Thoracic aorta (tissue), 2 donors: ENCODE data around the gene FAM193A. TPM values are rescaled to one million over a fixed set of nuclear protein-coding genes. Genes with fewer than 3 reads are reported as not detected.
A peak's percentile ranks its signal among the peaks of the same experiment; 100 is the strongest.

Source experiments
- ATAC-seq: fragments of 150-250 bp; one replicate; pipeline ENCODE4 v1.8.0; 2017; ENCODE audit warnings: low read depth; ENCODE audit not compliant: insufficient number of reproducible peaks, low FRiP score
- DNase-seq: peaks from one replicate; pipeline ENCODE4 v3.0.0-alpha.2; 2020; ENCODE audit warnings: low spot score
- H3K27ac ChIP-seq, 2 donors: fragments of 200-600 bp; sonication (generic); 1 replicate in 1 of 2; 2 replicates in 1 of 2; pipeline ENCODE4 v1.5.1; 2016; ENCODE audit warnings: mild to moderate bottlenecking in 2 of 2, moderate library complexity in 2 of 2
- H3K27me3 ChIP-seq: fragments of 200-600 bp; sonication (generic); replicated peaks from 2 replicates; pipeline ENCODE4 v1.6.0; 2016; ENCODE audit warnings: mild to moderate bottlenecking; ENCODE audit not compliant: insufficient read depth
- H3K36me3 ChIP-seq: fragments of 200-600 bp; sonication (generic); one replicate; pipeline ENCODE4 v1.5.1; 2016
- H3K4me1 ChIP-seq, 2 donors: fragments of 200-600 bp; sonication (generic); 1 replicate in 1 of 2; 2 replicates in 1 of 2; pipeline versions ENCODE4 v1.5.1 to v1.6.0; 2016; ENCODE audit warnings: low read depth in 2 of 2, mild to moderate bottlenecking in 1 of 2; ENCODE audit not compliant: control insufficient read depth in 1 of 2
- H3K4me3 ChIP-seq: fragments of 200-600 bp; sonication (generic); 2 replicates; pipeline ENCODE4 v1.5.1; 2016; ENCODE audit warnings: mild to moderate bottlenecking
- H3K9me3 ChIP-seq: fragments of 200-600 bp; sonication (generic); 2 replicates; pipeline ENCODE4 v1.5.1; 2016
- CTCF ChIP-seq: fragments of 200-600 bp; sonication (generic); IDR thresholded peaks from one replicate; pipeline ENCODE4 v1.5.1; 2019; ENCODE audit warnings: antibody characterized with exemption
- total RNA-seq, 2 donors: library from RNA; depleted of rRNA; stranded (reverse); fragments of >200 nt; gene quantifications; one replicate each; pipeline versions ENCODE4 v1.1.0 to v1.2.3, GENCODE V29; 2016

The FAM193A gene
- total RNA-seq, 2 donors from 2014 or later: 22.3 to 42.9 TPM

DNA sequence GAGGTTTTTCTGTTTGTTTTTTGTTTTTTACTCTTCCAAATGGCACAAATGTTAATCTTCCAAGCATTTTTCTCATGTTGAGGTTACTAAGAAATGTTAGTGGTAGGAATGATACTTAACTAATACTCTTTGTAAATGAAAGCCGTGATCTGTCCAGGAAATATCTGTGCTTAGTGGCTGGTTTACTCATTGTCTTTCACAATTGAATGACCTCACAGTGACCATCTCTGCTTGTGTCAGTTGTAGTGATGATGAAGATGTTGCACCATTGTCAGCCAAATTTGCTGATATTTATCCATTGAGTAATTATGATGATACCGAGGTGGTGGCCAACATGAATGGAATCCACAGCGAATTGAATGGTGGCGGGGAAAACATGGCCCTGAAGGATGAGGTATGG, 126.2 kb downstream of the FAM193A start:
- Histone ChIP-seq H3K4me3 (no peak overlapping the region), H3K27me3 (no peaks in the 10 kb centered on the region), H3K9me3 (no peaks in the 10 kb centered on the region), H3K4me1 (peaks cover 13 to 39% of the 10 kb centered on the region in 2 donors), H3K36me3 (peaks cover 26% of the 10 kb centered on the region), H3K27ac (no peak overlapping the region)
- DNase-seq (no peak), ATAC-seq (no peak)
- no peak for TF ChIP-seq CTCF

- no peak overlapping the region for H3K27ac ChIP-seq
- no peak overlapping the region for H3K4me3 ChIP-seq
- DNase-seq: no peak
- no peaks in the 10 kb centered on the region for H3K9me3 ChIP-seq
- H3K27me3 ChIP-seq: no peaks in the 10 kb centered on the region
- H3K36me3 ChIP-seq: peaks cover 20% of the 10 kb centered on the region
- H3K4me1 ChIP-seq: peaks cover 16 to 41% of the 10 kb centered on the region in 2 donors
- no peak for TF ChIP-seq CTCF
- no peak for ATAC-seq
These were observed 126.8 kb downstream of the FAM193A start for GRCh38 chr4:2663275-2663674.

DNA sequence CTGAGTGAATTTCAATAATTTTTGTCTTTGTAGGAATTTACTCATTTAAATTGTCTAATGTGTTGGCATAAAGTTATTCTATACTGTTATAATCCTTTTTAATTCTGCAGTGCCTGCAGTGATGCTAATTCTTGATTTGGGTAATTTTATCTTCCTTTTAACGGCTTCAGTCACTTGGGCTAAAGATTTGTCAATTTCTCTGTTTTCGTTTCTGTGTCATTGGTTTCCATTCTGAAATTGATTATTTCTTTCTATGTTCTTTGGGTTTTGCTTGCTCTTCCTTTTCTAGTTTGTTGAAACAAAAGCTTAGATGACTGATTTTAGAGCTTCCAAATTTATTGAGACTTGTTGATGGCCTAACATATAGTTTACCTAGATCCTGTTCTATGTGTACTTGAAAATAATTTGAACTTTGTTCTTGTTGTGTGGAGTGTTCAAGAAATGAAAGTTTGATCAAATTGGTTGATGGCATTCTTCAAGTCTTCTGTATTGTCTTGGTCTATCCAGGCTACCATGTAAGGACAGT, 130.3 kb downstream of the FAM193A start:
- no peaks in the 10 kb centered on the region for H3K9me3 ChIP-seq
- H3K4me1 ChIP-seq: peaks cover 12 to 19% of the 10 kb centered on the region in 2 donors
- TF ChIP-seq CTCF: no peak
- DNase-seq (no peak), ATAC-seq (no peak)
- H3K4me3 ChIP-seq: no peak overlapping the region
- no peaks in the 10 kb centered on the region for H3K27me3 ChIP-seq
- peak overlapping the region; percentile 5 to 64 for H3K27ac ChIP-seq
- H3K36me3 ChIP-seq: peaks cover 11% of the 10 kb centered on the region

DNA sequence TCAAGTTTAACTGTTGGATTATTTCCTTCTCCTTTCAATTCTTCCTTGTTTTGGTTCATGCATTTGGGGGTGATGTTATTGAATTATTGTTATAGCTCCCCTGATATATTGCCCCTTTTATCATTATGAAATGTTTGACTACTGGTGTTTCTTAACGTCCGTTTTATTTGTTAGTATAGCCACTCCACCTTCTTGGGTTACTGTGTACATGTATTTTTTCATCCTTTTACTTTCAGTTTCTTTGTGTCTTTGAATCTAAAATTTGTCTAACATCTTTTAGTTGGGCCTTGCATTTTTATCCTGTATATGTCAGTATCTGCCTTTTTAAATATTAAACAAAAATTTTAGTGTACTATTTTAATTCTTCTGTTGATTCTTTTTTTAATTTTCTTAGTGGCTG, 131.0 kb downstream of the FAM193A start:
- no peak for DNase-seq
- no peak for ATAC-seq
- H3K9me3 ChIP-seq: no peaks in the 10 kb centered on the region
- peaks cover 17% of the 10 kb centered on the region for H3K36me3 ChIP-seq
- no peak for TF ChIP-seq CTCF
- peaks cover 12 to 23% of the 10 kb centered on the region in 2 donors for H3K4me1 ChIP-seq
- peak overlapping the region; percentile 13 for H3K4me3 ChIP-seq
- peak overlapping the region in 1 of 2 donors; percentile 64 for H3K27ac ChIP-seq
- H3K27me3 ChIP-seq: no peaks in the 10 kb centered on the region

DNA sequence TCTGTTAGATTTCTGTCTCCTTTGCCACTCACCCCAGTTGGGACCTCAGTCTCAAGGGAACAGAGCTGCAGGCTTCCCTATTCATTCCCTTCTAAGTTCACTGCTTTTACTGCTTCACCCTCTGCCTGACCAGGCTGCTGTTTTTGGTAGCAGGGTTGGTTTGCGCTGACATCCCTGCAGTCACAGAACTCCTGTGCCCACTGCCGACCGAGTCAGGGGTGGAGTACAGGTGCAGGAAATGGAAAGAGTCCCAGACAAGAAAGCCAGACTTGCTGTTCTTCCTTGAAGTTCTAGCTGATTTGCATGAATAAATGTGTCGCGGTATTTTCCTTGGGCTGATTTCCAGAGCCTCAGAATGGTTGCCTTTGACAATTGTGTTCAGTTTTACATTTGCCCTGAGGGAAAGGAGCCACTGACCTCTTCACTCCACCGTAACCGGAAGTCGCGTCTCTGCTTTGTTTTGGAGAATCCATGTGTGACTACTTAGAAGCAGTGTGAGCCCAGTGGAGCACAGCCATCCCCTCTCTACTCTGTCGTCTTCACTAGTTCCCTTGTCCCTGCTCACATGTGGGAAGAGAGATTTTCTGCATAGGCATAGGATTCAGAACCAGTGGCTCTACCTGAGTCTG, 134.9 kb downstream of the FAM193A start:
- no peaks in the 10 kb centered on the region for H3K9me3 ChIP-seq
- peaks cover 5 to 22% of the 10 kb centered on the region in 2 donors for H3K4me1 ChIP-seq
- no peak for DNase-seq
- no peak for TF ChIP-seq CTCF
- no peaks in the 10 kb centered on the region for H3K27me3 ChIP-seq
- H3K27ac ChIP-seq: no peak overlapping the region
- no peak overlapping the region for H3K4me3 ChIP-seq
- no peak for ATAC-seq
- peaks cover 20% of the 10 kb centered on the region for H3K36me3 ChIP-seq
